Subcutaneous adipose tissue (tissue), 4 donors: ENCODE results near the gene ZKSCAN1. TPM values are rescaled to one million over a fixed set of nuclear protein-coding genes. Genes with fewer than 3 reads are reported as not detected.

ENCODE experiments used
- total RNA-seq, 4 donors: library from RNA; depleted of rRNA; stranded (reverse); fragments of >200 nt; gene quantifications; one replicate each; pipeline ENCODE4 v1.1.0, GENCODE V29; 2016
- TF ChIP-seq, protein P1 (sequence below): fragments of 450-650 bp; IDR thresholded peaks from one replicate; pipeline ENCODE4 v1.5.1; 2016; ENCODE audit warnings: low read depth, mild to moderate bottlenecking, control low read depth, antibody characterized with exemption, moderate library complexity

The ZKSCAN1 gene
- total RNA-seq, 4 donors from 2014 or later = 28.5 to 39.9 (median 33.8) TPM

DNA sequence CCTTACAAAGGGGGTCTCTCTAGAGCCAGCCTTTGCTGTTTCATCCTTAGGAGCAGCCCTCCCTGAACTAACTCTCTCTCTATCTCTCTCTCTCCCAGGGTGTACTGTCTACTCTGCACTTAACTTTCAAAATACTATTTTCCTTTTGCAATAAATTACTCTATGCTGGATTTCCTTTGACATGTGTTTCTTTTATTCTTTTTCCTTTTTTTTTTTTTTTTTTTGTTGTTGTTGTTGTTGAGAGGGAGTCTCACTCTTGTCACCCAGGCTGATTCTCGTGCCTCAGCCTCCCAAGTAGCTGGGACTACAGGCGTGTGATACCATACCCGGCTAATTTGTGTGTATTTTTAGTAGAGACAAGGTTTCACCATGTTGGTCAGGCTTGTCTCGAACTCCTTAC is 67.6 kb downstream of the ZKSCAN1 start:
- TF ChIP-seq, protein P1, sequence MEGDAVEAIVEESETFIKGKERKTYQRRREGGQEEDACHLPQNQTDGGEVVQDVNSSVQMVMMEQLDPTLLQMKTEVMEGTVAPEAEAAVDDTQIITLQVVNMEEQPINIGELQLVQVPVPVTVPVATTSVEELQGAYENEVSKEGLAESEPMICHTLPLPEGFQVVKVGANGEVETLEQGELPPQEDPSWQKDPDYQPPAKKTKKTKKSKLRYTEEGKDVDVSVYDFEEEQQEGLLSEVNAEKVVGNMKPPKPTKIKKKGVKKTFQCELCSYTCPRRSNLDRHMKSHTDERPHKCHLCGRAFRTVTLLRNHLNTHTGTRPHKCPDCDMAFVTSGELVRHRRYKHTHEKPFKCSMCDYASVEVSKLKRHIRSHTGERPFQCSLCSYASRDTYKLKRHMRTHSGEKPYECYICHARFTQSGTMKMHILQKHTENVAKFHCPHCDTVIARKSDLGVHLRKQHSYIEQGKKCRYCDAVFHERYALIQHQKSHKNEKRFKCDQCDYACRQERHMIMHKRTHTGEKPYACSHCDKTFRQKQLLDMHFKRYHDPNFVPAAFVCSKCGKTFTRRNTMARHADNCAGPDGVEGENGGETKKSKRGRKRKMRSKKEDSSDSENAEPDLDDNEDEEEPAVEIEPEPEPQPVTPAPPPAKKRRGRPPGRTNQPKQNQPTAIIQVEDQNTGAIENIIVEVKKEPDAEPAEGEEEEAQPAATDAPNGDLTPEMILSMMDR = no peak

DNA sequence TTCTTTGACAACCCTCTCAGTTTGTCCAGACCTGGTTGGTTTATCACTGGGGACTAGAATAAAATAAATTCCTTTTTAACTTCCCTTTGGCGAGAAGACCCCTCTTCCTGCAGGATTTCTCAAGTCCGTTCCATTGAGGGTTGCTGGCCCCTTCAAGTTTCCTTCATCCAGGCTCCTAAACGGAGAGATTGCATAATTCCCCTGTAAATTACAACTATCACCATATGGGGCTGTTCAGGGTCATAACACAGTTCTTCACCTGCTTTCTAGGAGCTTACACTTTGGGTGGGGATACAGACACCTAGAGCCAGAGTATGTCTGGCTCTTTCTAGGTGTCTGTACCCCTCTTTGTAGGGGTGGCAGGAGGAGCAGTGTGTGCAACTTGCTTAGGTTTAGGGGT is 70.1 kb downstream of the ZKSCAN1 start:
- TF ChIP-seq, protein P1 = no peak

DNA sequence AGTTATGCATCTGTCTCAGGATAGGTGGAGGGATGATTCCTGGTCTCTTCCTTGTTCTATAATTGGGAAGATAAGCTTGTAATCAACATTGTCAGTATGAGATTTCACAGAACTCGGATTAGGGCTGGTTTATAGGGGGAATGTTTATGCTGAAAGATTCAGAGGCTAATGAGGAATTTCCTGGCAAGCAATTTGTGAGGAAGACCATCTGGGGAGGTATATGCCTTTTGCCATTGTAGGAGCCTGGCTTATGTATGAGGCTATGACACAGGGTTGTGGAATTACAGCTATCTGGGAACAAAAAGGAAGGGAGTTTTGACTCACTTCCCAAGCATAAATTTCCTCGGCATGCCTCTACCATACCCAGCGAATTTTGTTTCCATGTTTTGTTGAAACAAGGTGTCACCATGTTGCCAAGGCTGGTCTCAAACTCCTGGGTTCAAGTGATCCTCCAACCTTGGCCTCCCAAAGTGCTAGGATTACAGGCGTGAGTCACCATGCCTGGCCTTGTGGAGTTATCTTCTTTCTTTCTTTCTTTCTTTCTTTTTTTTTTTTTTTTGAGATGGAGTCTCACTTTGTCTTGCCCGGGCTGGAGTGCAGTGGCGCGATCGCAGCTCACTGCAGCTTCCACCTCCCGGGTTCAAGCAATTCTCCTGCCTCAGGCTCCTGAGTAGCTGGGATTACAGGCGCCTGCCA is 71.8 kb downstream of the ZKSCAN1 start:
- TF ChIP-seq, protein P1 = no peak

DNA sequence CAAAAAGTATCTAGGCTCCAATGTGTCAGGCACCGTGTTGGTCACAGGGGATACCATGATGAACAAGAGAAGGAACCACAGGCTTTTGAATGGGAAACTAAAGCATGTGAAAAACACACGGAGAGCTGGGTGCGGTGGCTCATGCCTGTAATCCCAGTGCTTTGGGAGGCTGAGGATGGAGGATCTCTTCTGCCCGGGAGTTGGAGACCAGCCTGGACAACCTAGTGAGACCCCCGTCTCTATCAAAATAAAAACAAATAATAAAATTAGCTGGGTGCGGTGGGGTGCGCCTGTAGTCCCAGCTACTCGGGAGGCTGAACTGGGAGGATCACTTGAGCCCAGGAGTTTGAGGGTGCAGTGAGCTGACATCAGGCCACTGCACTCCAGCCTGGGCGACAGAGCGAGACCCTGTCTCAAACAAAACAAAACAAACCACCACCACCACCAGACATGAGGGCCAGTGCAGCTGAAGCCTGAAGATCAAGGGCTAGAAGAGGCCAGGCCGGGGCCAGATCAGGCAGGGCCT is 72.8 kb downstream of the ZKSCAN1 start:
- TF ChIP-seq, protein P1 = no peak

DNA sequence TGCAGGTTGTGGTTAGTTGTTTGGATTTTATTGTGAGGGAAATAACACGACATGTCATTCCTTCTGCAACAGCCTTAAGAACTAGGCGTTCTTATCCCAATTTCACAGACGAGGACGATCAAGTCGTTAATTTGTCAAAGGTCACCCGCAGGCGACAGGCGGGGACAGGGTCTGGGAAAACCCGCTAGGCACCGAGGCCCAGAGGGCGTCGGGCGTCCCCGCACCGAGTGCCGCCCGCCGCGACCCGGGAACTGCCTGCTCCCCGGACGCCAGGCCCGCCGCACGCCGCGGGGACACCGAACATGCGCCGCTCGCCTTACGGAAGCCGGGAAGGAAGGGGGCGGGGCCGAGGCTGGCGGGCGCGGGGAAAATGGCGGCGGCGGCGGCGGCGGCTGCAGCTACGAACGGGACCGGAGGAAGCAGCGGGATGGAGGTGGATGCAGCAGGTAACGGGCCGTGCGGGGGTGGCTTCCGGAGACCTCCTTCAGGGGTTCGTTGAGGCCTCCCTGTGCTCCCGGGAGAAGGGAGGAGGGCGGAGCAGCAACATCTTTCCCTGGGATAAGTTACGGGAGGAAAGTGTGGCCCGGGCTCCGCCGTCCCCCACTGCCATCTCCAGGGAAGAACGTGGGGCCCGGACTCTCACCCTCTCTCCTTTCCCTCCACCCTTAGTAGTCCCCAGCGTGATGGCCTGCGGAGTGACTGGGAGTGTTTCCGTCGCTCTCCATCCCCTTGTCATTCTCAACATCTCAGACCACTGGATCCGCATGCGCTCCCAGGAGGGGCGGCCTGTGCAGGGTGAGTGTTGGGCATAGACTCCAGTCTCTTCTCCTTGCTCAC is 73.4 kb downstream of the ZKSCAN1 start, which contains the start of gene COPS6:
COPS6 (plus strand) TSS at position 349 of the 837 bp plus-strand sequence; CDS start at position 371, 22 bp downstream.
- TF ChIP-seq, protein P1 = no peak

GRCh38 chr7:100089458-100090196 is 74.2 kb downstream of the ZKSCAN1 start:
- TF ChIP-seq, protein P1 = no peak
